ENCODE results near the gene ANAPC1. TPM values are rescaled to one million over a fixed set of nuclear protein-coding genes. Genes with fewer than 3 reads are reported as not detected.
"Not testable (repeated sequence)": the region's sequence is repeated elsewhere in the genome, so short reads cannot be mapped to it uniquely, and the experiment has no call there.

ANAPC1 gene
- total and polyA plus RNA-seq, 4 donors = 4.1 to 35.1 (median 17.7) TPM

DNA sequence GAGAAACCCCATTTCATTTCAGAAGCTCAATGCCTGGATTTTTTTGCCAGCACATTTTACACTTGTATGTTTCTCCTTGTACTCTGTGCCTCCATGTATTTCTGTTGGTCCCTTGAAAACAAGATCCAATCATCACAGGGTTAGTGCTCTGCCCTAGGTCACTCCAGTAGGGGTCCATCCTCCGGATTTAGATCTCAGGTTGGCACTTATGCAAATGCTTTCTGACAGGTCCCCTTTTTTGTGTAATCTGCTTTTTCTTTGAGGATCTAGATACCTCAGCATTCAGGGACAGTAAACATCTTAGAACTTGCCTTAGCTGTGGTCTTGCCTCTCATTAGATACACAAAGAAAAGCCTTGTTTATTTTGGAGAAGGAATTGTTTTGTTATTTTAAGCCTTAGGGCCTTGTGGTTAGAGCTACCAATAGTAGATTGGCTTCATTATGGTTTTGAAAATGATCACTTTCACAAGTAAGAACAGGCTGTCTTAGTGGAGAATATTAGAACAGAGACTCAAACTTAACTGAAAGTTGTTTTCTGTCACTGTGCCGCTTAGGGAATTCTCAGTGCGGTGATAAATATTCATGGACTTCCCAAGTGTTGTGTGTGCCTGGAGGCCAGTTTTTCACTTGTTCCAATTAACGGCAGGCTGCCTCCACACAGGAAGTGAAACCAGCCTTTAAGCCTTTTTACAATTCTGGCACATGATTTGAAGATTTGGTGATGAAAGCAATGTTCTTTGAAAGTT, 22.2 kb upstream of the ANAPC1 start:
- intact Hi-C loops (cut with DNase I) = loop anchor here in 1 of 2 donors (10.0 kb wide), 1 partner anchor 49 kb away; no protein-coding TSS in a partner anchor
- ATAC-seq (ENCODE audit: low FRiP score) = no peak

GRCh38 chr2:111905475-111905869, 21.5 kb upstream of the ANAPC1 start:
- not testable (repeated sequence) for H3K4me3 ChIP-seq (ENCODE audit: low read length in 2 of 2)
- intact Hi-C loops (cut with DNase I) = loop anchor here in 1 of 2 donors (10.0 kb wide), 1 partner anchor 49 kb away; no protein-coding TSS in a partner anchor

More for the DNA sequence above, 22.2 kb upstream of the ANAPC1 start:
- no peak for DNase-seq
- H3K27me3 ChIP-seq (ENCODE audit: control insufficient read depth in 1 of 2, insufficient read depth in 2 of 2, low read length in 1 of 2) = no peaks in the 10 kb centered on the region
- no peak overlapping the region for H3K4me3 ChIP-seq (ENCODE audit: low read length in 2 of 2)
- H3K27ac ChIP-seq (ENCODE audit: low read depth in 1 of 2, low read length in 2 of 2) = peak overlapping the region; percentile 30 to 76
- no peaks in the 10 kb centered on the region for H3K9me3 ChIP-seq (ENCODE audit: control insufficient read depth, low read length)
- H3K36me3 ChIP-seq (ENCODE audit: control insufficient read depth in 1 of 2, insufficient read depth in 2 of 2, low read length in 1 of 2) = no peaks in the 10 kb centered on the region
- peaks cover 3 to 5% of the 10 kb centered on the region in 2 donors for H3K4me1 ChIP-seq (ENCODE audit: control insufficient read depth in 1 of 2, insufficient read depth in 2 of 2, low read length in 2 of 2)
- WGBS, 2 donors = 5 to 7% methylated on average over 4 of the region's 4 CpGs

GRCh38 chr2:111904726-111905474, 20.9 kb upstream of the ANAPC1 start:
- H3K9me3 ChIP-seq (ENCODE audit: control insufficient read depth, low read length) = no peaks in the 10 kb centered on the region
- no peaks in the 10 kb centered on the region for H3K27me3 ChIP-seq (ENCODE audit: control insufficient read depth in 1 of 2, insufficient read depth in 2 of 2, low read length in 1 of 2)
- H3K4me1 ChIP-seq (ENCODE audit: control insufficient read depth in 1 of 2, insufficient read depth in 2 of 2, low read length in 2 of 2) = peaks cover 3 to 5% of the 10 kb centered on the region in 2 donors
- no peak for DNase-seq
- intact Hi-C loops (cut with DNase I) = loop anchor here (5.0 to 10.0 kb wide), 2 partner anchors 42 to 50 kb away; no protein-coding TSS in a partner anchor
- ATAC-seq (ENCODE audit: low FRiP score) = no peak
- no peaks in the 10 kb centered on the region for H3K36me3 ChIP-seq (ENCODE audit: control insufficient read depth in 1 of 2, insufficient read depth in 2 of 2, low read length in 1 of 2)
- H3K27ac ChIP-seq (ENCODE audit: low read depth in 1 of 2, low read length in 2 of 2) = peak overlapping the region; percentile 25 to 86
- WGBS, 2 donors = 45 to 47% methylated on average over 10 of the region's 10 CpGs
- no peak overlapping the region for H3K4me3 ChIP-seq (ENCODE audit: low read length in 2 of 2)

More at GRCh38 chr2:111905475-111905869, 21.5 kb upstream of the ANAPC1 start:
- H3K36me3 ChIP-seq (ENCODE audit: control insufficient read depth in 1 of 2, insufficient read depth in 2 of 2, low read length in 1 of 2); DNase-seq; H3K4me1 ChIP-seq (ENCODE audit: control insufficient read depth in 1 of 2, insufficient read depth in 2 of 2, low read length in 2 of 2); ATAC-seq (ENCODE audit: low FRiP score); H3K27me3 ChIP-seq (ENCODE audit: control insufficient read depth in 1 of 2, insufficient read depth in 2 of 2, low read length in 1 of 2); H3K9me3 ChIP-seq (ENCODE audit: control insufficient read depth, low read length): not testable (repeated sequence)
- peak overlapping the region in 1 of 2 donors; percentile 25 for H3K27ac ChIP-seq (ENCODE audit: low read depth in 1 of 2, low read length in 2 of 2)
- WGBS, 2 donors = 93 to 99% methylated on average over 9 of the region's 9 CpGs

DNA sequence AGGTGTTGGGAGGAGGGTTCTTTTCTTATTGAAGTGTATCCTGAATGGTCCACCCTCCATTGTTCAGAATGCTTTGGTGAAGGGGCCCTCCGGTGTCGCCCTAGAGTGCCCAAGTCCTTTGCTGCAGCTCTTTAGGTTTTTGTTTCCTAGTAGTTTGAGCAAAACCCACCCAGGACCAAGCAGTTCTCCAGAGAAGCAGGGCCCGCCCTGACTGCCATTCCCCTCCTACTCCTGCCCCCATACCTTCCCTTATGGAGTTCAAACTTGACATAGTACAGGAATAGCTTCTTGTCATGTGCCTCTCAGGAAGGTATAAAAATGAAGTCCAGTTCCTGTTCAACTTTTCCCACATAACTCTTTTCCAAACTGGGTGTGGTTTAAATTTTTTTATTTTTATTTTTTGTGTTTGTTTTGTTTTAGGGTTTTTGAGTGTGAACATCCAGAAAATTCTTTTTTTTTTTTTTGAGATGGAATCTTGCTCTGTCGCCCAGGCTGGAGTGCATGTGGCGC, 20.0 kb upstream of the ANAPC1 start:
- H3K27ac ChIP-seq (ENCODE audit: low read depth in 1 of 2, low read length in 2 of 2) = peak overlapping the region in 1 of 2 donors; percentile 86
- no peaks in the 10 kb centered on the region for H3K27me3 ChIP-seq (ENCODE audit: control insufficient read depth in 1 of 2, insufficient read depth in 2 of 2, low read length in 1 of 2)
- H3K4me1 ChIP-seq (ENCODE audit: control insufficient read depth in 1 of 2, insufficient read depth in 2 of 2, low read length in 2 of 2) = peaks cover 3 to 5% of the 10 kb centered on the region in 2 donors
- intact Hi-C loops (cut with DNase I) = loop anchor here (5.0 to 10.0 kb wide), 2 partner anchors 43 to 51 kb away; no protein-coding TSS in a partner anchor
- WGBS, 2 donors = 93 to 96% methylated on average over 5 of the region's 5 CpGs
- no peaks in the 10 kb centered on the region for H3K9me3 ChIP-seq (ENCODE audit: control insufficient read depth, low read length)
- H3K4me3 ChIP-seq (ENCODE audit: low read length in 2 of 2) = no peak overlapping the region
- DNase-seq = no peak
- no peak for ATAC-seq (ENCODE audit: low FRiP score)
- no peaks in the 10 kb centered on the region for H3K36me3 ChIP-seq (ENCODE audit: control insufficient read depth in 1 of 2, insufficient read depth in 2 of 2, low read length in 1 of 2)

- H3K9me3 ChIP-seq (ENCODE audit: control insufficient read depth, low read length) = no peaks in the 10 kb centered on the region
- intact Hi-C loops (cut with DNase I) = loop anchor here (5.0 to 10.0 kb wide), 2 partner anchors 44 to 51 kb away; no protein-coding TSS in a partner anchor
- H3K27ac ChIP-seq (ENCODE audit: low read depth in 1 of 2, low read length in 2 of 2) = peak overlapping the region in 1 of 2 donors; percentile 41
- no peak overlapping the region for H3K4me3 ChIP-seq (ENCODE audit: low read length in 2 of 2)
- ATAC-seq (ENCODE audit: low FRiP score) = no peak
- peaks cover 3 to 5% of the 10 kb centered on the region in 2 donors for H3K4me1 ChIP-seq (ENCODE audit: control insufficient read depth in 1 of 2, insufficient read depth in 2 of 2, low read length in 2 of 2)
- 59 to 67% methylated on average over 3 of the region's 3 CpGs for WGBS, 2 donors
- no peaks in the 10 kb centered on the region for H3K36me3 ChIP-seq (ENCODE audit: control insufficient read depth in 1 of 2, insufficient read depth in 2 of 2, low read length in 1 of 2)
- H3K27me3 ChIP-seq (ENCODE audit: control insufficient read depth in 1 of 2, insufficient read depth in 2 of 2, low read length in 1 of 2) = no peaks in the 10 kb centered on the region
- no peak for DNase-seq
These were observed 19.5 kb upstream of the ANAPC1 start for GRCh38 chr2:111903516-111903915.

DNA sequence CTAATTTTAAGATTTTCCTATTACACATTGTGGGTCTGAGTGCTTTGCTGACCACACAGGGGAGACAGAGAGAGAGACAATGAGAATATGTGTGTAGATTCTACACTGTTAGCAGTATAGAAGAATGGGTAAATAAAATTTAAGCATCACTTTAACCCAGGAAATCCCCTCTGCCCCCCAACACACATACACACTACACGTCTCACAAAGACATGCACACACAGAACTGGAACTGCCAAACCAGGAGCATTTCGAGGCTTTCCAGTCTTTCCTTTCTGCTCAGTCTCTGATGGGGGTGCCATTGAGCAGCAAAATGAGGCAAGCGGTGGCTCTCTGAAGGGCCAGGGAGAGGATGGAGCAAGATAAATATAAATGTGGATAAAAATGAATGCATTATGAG, 16.9 kb upstream of the ANAPC1 start:
- WGBS, 2 donors = 2% methylated on average over 3 of the region's 3 CpGs
- Histone ChIP-seq H3K9me3 (ENCODE audit: control insufficient read depth, low read length) (no peaks in the 10 kb centered on the region), H3K4me3 (ENCODE audit: low read length in 2 of 2) (no peak overlapping the region), H3K27ac (ENCODE audit: low read depth in 1 of 2, low read length in 2 of 2) (peak overlapping the region in 1 of 2 donors; percentile 36), H3K36me3 (ENCODE audit: control insufficient read depth in 1 of 2, insufficient read depth in 2 of 2, low read length in 1 of 2) (no peaks in the 10 kb centered on the region), H3K27me3 (ENCODE audit: control insufficient read depth in 1 of 2, insufficient read depth in 2 of 2, low read length in 1 of 2) (no peaks in the 10 kb centered on the region), H3K4me1 (ENCODE audit: control insufficient read depth in 1 of 2, insufficient read depth in 2 of 2, low read length in 2 of 2) (peaks cover 0 to under 1% of the 10 kb centered on the region in 2 donors)
- ATAC-seq (ENCODE audit: low FRiP score) (no peak), DNase-seq (no peak)
- intact Hi-C loops (cut with DNase I) = loop anchor here (5.0 to 10.0 kb wide), 2 partner anchors 46 to 54 kb away; no protein-coding TSS in a partner anchor

GRCh38 chr2:111898703-111899514, 14.9 kb upstream of the ANAPC1 start:
- Histone ChIP-seq H3K27ac (ENCODE audit: low read depth in 1 of 2, low read length in 2 of 2) (peak overlapping the region; percentile 56 to 73), H3K4me1 (ENCODE audit: control insufficient read depth in 1 of 2, insufficient read depth in 2 of 2, low read length in 2 of 2) (no peaks in the 10 kb centered on the region), H3K9me3 (ENCODE audit: control insufficient read depth, low read length) (no peaks in the 10 kb centered on the region), H3K36me3 (ENCODE audit: control insufficient read depth in 1 of 2, insufficient read depth in 2 of 2, low read length in 1 of 2) (no peaks in the 10 kb centered on the region), H3K4me3 (ENCODE audit: low read length in 2 of 2) (peak overlapping the region; percentile 50 to 96), H3K27me3 (ENCODE audit: control insufficient read depth in 1 of 2, insufficient read depth in 2 of 2, low read length in 1 of 2) (no peaks in the 10 kb centered on the region)
- peak in 1 of 2 donors; percentile 85 for DNase-seq
- 1% methylated on average over 66 to 70 of the region's 70 CpGs for WGBS, 2 donors
- intact Hi-C loops (cut with DNase I) = loop anchor here (2.0 to 5.0 kb wide), 4 partner anchors 74 to 156 kb away; partner anchors contain the start of gene TMEM87B (in 1 of the 2)
- ATAC-seq (ENCODE audit: low FRiP score) = peak; percentile 34

All from aorta (tissue), 5 donors.